Right lung (tissue), 5 donors: Measurements from ENCODE around the gene OR52B6. TPM values are rescaled to one million over a fixed set of nuclear protein-coding genes. Genes with fewer than 3 reads are reported as not detected.

Source experiments
- polyA plus RNA-seq, 5 donors: library from polyadenylated mRNA; unstranded; fragments of 120-200 nt; gene quantifications; one replicate each; pipeline versions ENCODE4 v1.2.1 to v1.2.3, GENCODE V29; 2013; ENCODE audit warnings: inconsistent platforms in 1 of 5, low replicate concordance in 1 of 5; ENCODE audit not compliant: insufficient read length in 5 of 5, insufficient read depth in 1 of 5

The OR52B6 gene
- polyA plus RNA-seq, 5 donors: 0.11 to 0.44 (median 0.34) TPM; not detected in 1

Other genes starting within 250 kb of the OR52B6 start
- gene OR51B5, start 237.4 kb upstream of the OR52B6 start, polyA plus RNA-seq: 1 to 10 TPM in 1 of 5 donors, under 1 TPM in 4; 0.27 to 1.3 (median 0.53) TPM
- under 1 TPM in 1 of 5 donors, not detected in 4; 0.16 TPM for gene OR51B6, start 229.4 kb upstream of the OR52B6 start, polyA plus RNA-seq
- gene OR51M1, start 197.1 kb upstream of the OR52B6 start, polyA plus RNA-seq: under 1 TPM in 4 of 5 donors, not detected in 1; 0.06 to 0.13 (median 0.10) TPM
- not detected for gene OR51Q1, start 158.8 kb upstream of the OR52B6 start, polyA plus RNA-seq
- gene OR51I1, start 139.4 kb upstream of the OR52B6 start, polyA plus RNA-seq: not detected
- not detected for gene OR51I2, start 131.6 kb upstream of the OR52B6 start, polyA plus RNA-seq
- under 1 TPM in 1 of 5 donors, not detected in 4; 0.10 TPM for gene OR52D1, start 92.2 kb upstream of the OR52B6 start, polyA plus RNA-seq
- gene UBQLN3, start 70.9 kb upstream of the OR52B6 start, polyA plus RNA-seq: not detected
- 1 to 10 TPM; 1.5 to 2.0 (median 1.7) TPM for gene UBQLNL, start 64.2 kb upstream of the OR52B6 start, polyA plus RNA-seq
- gene OR52H1, start 32.3 kb upstream of the OR52B6 start, polyA plus RNA-seq: under 1 TPM in 2 of 5 donors, not detected in 3; 0.17 to 0.18 TPM
- gene TRIM6, start 15.8 kb downstream of the OR52B6 start, polyA plus RNA-seq: 1 to 10 TPM; 4.7 to 7.5 (median 7.1) TPM
- gene TRIM34, start 44.1 kb downstream of the OR52B6 start, polyA plus RNA-seq: 10 to 100 TPM; 15.6 to 28.6 (median 23.9) TPM
- gene TRIM5, start 104.2 kb downstream of the OR52B6 start, polyA plus RNA-seq: 10 to 100 TPM; 45.7 to 67.7 (median 62.4) TPM
- 10 to 100 TPM; 19.7 to 38.0 (median 26.7) TPM for gene TRIM22, start 108.9 kb downstream of the OR52B6 start, polyA plus RNA-seq
- under 1 TPM in 1 of 5 donors, not detected in 4; 0.12 TPM for gene OR56B1, start 155.6 kb downstream of the OR52B6 start, polyA plus RNA-seq
- under 1 TPM in 1 of 5 donors, not detected in 4; 0.19 TPM for gene OR52N4, start 173.4 kb downstream of the OR52B6 start, polyA plus RNA-seq
- gene OR52N5, start 202.5 kb downstream of the OR52B6 start, polyA plus RNA-seq: not detected
- gene OR52N1, start 210.4 kb downstream of the OR52B6 start, polyA plus RNA-seq: not detected
- gene OR52N2, start 228.0 kb downstream of the OR52B6 start, polyA plus RNA-seq: under 1 TPM in 1 of 5 donors, not detected in 4; 0.15 TPM